HPDE6-E6E7 (cell line): ENCODE measurements around the gene SFMBT2.
"Not testable (repeated sequence)": the region's sequence is repeated elsewhere in the genome, so short reads cannot be mapped to it uniquely, and the experiment has no call there.

ENCODE experiments used
- DNase-seq: peaks from one replicate; pipeline ENCODE4 v3.0.0; 2011; ENCODE audit warnings: missing footprints; ENCODE audit errors: extremely low spot score

The SFMBT2 gene

DNA sequence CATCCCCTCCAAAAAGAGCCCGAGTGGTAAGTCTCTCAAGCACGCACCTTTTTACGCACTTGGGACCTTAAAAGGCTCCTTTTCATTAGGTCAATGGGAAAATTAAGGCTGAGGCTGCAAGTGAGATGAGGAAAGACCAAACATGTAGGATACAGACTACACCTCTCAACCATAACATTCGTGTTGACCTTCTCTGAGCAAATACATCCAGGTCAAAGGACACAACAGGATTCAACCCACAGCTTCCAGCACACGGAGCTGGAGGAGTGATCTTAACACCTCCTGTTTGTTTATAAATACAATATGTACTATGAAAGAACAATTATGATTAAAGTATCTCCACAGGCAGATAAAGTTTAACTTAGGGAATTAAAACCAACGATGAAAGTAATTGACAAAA lies 9.7 kb downstream of the SFMBT2 start:
- DNase-seq = no peak

DNA sequence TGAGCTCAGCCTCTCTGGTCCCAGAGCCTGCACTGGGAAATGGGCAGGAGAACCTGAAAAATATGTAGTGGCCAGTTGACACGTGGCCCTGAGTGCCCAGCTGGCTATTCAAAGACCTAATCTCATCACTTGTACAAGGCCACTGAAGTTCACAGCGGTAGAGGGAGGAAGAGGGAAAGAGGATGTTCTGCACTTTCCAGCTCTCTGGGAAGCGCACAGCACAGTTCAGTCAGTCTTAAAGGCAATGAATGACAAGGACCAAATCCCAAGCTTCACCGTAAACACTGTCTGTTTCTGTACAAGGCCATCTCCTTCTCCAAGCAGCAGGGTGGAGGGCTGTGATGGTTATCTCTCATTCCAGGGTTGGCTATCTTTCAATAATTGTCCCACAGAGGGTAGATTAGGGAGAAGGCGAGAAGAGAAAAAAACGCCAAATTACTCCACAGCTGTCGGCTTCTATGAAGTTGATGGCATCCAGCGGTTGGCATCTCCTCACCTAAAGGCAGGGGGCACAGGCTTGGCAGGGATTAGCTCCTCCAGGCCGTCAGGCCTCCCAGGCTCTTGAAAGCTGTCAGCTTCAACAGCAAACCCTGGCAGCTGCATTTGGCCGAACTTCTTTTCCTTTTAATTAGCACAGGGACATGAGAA lies 10.6 kb downstream of the SFMBT2 start:
- no peak for DNase-seq

DNA sequence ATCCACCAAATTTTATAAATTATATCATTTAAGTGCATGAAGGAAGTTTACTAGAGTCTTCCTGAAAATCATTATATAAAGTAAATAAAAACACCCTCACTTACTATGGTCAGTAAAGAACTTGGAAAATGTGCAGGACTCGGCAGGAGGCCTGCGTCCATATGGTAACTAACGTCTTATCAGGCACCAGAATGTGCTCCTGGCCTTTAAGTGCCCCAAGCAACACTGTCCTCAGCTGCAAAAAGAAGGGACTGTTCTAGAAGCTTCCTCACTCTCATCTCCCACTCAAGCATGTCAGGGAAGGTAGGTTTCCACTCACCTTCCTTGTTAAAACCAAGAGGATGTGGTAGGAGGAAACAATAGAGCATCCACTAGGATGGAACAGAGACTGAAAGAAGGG lies 11.3 kb downstream of the SFMBT2 start:
- no peak for DNase-seq

DNA sequence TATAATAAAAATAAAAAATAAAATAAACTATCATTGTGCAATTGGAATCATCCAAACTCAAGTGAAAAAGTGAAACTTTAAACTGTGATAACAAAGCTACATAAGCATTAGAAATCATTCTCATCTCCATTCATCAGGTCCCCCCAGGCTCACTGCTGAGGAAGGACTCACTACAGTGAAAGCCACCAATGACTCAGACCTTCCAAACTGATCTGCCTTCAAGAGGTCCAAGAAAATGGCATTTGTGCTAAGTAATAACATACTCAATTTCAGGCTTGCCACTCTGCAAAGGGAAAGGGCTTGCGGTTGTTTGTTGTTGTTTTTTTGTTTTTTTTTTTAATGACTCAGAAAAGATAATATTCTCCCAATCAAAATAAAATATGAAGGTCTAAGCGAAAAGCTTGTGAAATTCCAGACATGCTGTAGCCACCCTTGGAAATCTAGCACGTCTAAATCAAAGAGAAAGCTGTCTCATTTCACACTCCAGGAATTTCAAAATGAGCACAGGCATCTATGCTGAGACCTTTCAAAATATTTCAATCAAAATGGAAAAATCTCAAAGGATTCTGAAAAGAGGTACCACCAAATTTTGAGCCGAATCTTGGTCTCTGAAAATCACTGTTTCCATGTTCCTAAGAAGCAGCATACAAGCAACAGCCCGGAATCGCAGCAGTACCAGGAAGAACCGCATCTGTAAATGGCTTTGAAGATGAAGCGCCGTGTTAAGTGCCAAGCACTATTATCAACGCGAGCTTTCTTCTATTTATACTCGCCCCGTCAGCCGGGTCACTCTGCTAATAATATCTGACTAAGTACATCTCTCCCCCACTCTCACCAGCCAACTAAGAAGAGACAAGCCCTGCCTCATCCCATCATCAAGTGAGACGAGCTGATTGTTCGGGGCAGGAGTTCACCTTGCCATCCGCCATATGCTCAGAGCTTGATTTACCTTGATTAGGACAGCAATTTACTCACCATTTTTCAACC lies 13.5 kb downstream of the SFMBT2 start:
- DNase-seq = no peak

DNA sequence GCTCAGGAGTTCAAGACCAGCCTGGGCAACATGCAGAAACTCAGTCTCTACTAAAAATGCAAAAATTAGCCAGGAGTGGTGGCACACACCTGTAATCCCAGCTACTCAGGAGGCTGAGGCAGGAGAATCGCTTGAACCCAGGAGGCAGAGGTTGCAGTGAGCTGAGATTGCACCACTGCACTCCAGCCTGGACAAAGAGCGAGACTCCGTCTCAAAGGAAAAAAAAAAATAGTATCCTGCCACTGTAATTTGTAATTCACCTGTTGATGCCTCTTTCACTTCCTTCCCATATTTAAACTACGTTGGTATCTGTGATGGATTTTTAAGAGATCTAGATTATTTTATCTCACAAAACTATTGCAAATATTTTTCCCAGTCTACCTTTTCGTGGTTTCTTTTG lies 18.5 kb downstream of the SFMBT2 start:
- not testable (repeated sequence) for DNase-seq

DNA sequence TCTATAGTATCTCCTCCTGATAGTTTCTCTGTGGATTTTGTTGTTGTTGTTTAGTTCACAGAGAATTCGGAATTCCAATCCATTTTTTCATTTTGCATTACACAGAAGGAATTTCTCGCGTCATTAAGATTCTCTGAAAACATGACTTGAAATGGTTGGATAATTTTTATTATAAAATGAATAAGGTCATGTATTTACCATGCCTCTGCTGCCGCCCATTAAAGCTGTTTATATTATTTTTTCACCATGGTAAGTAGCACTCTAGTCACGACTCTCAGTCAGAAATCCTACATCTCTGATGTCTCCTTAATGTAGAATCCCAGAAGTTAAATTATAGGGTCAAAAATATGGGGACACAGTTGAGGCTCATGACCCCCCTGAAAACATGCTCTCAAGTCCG lies 19.1 kb downstream of the SFMBT2 start:
- DNase-seq = no peak

DNA sequence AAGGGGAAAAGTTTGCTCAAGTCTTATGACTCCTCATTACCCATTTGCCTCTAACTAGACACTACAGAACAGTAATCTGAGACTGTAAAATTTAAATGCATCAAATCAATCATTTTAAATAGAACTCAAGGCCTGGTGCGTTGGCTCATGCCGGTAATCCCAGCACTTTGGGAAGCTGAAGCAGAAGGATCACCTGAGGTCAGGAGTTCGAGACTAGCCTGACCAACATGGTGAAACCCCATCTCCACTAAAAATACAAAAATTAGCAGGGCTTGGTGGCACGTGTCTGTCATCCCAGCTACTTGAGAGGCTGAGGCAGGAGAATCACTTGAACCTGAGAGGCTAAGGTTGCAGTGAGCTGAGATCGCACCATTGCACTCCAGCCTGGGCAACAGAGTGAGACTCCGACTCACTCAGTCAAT lies 20.1 kb downstream of the SFMBT2 start:
- DNase-seq = not testable (repeated sequence)

DNA sequence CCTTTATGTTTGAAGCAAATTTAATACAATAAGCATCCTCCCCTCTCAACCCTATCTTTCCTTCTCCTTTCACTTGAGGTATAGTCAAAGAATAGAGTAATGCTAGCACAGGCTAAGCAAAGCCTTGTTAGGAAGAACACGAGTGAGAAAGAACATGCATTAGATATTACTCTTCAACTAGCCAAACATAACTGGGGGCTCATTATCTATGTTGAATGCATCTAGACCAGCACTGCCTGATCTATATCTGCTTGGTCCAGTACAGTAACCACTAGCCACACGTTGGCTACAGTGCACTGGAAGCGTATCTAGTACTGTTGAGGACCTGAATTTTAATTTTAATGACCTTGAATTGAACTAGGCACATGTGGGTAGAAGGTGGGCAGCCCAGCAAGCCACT lies 21.0 kb downstream of the SFMBT2 start:
- no peak for DNase-seq

DNA sequence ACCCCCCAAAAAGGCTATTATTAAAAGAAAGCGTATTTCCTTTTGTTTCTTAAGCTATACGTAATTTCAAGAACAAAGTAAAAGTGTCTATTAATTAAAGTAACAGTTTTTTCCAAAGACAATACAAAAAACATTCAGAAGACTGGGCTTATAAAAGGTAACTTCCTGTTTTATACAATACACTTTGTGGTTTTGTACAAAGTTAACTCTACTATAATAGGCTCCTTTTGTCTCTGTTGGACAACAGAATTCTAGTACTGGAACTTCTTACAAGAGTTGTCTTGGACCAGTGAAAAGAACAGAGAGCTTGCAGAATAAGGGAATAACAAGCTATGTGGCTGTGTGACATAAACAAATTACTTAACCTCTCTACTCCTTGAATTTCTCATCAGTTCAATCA lies 21.5 kb downstream of the SFMBT2 start:
- DNase-seq = no peak

DNA sequence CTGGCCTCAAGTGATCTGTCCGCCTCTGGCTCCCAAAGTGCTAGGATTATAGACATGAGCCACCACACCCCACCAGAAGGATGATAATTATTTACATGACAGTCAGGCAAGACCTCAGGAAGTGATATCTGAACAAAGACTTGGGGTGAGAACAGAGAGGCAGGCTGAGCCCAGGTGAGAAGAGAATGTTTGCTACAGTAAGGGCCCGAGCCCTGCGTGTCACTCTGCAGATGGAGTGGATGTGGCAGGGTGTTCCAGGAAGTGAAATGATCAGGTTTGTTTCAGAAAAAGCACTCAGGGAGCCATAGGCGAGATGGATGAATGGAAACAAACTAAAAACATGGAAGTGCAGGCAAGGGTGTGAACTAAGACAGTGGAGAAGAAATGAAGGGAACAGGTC lies 22.2 kb downstream of the SFMBT2 start:
- DNase-seq = no peak

DNA sequence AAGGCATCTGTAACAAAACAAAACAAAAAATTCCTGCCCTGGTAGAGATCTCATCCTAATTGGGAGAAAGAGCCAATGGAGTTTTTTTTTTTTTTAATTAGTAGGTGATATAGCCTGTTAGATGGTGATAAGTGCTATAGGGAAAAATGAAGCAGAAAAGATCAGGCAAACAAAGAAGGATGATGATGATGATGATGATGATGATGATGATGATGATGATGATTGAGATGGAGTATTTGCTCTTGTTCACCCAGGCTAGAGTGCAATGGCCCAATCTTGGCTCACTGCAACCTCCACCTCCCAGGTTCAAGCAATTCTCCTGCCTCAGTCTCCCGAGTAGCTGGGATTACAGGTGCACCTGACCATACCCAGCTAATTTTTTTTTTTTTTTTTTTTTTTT lies 22.7 kb downstream of the SFMBT2 start:
- not testable (repeated sequence) for DNase-seq

DNA sequence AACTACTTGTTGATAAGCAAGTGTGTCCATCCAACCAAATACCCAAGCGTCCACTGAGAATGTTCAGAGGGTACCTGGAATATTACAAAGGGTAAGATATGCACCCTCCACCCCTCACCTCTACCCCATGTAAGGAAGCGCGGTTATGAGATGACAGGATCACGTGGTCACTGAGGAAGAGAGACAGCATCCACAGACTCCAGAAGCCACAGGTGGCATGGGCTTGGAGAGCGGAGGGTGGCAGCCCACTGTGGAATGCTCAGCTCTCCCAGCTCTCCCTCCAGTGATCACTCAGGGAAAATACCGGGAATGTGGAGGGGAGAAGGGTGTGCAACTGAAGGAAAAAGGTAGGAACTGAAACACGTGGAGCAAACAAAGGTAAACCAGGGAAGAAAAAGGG lies 25.7 kb downstream of the SFMBT2 start:
- no peak for DNase-seq

DNA sequence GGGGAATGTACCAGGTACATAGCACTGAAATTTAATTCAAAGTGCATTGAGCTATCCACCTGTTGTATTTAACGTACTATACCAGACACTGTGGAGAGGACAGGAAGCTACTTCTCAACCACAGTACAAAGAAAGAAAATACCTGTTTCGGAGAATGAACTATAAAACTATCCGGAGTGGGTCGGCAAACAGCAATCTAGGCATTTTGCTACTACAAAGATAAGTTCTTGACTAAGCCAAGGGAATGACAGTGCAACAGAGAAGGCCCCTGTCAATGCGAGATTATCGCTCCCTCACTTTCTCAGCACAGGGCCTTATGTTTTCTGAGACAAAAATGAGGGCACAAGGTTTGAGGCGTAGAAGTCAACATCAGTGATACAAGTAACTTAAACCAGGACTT lies 27.4 kb downstream of the SFMBT2 start:
- no peak for DNase-seq

DNA sequence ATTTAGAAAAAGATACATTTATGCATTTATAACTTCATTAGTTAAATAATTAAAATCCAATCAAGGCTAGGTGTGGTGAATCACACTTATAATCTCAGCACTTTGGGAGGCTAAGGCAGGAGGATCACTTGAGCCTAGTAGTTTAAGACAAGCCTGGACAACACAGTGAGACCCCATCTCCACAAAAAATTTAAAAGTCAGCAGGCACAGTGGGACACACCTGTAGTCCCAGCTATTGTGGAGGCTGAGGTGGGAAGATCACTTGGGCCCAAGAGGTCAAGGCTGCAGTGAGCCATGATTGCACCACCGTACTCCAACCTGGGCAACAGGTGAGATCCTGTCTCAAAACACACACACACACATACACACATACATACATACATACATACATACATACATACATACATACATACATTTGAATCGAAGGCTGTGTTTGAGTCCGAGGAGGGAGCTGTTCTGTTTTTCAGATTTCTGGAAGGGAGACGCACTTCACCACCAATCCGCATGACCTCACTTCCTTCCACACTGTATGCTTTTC lies 30.1 kb downstream of the SFMBT2 start:
- no peak for DNase-seq

DNA sequence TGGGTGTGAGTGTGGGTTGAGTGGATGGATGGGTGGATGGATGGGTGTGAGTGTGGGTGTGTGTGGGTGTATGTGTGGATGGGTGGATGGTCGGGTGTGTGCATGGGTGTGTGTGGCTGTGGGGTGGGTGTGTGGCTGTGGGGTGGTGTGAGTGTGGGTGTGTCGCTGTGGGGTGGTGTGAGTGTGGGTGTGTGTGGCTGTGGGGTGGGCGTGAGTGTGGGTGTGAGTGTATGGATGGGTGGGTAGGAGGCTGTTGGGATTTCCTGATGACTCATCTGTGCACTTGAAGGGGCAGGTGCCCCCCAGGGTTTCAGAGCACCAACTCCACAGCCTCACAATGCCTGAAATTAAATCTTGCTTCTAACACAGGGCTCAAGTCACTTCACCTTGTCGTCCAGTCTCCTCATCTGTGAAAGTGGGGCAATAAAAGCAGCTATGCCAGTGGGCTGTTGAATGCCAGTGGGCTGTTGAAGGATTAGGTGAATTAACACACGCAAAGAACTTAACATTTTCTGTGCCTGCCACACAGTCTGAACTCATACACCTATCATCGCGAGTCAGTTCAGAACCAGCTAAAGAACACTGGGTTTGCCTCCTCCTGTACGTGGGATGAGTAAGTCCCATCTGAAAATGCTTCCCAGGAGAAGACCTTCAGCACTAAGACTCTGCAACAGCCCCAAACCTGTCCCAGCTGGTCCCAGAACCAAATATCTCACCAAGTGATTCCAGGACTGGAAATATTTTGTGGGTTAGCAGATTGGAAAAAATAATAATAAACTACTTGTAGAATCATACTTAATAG lies 32.0 kb downstream of the SFMBT2 start:
- DNase-seq = no peak

DNA sequence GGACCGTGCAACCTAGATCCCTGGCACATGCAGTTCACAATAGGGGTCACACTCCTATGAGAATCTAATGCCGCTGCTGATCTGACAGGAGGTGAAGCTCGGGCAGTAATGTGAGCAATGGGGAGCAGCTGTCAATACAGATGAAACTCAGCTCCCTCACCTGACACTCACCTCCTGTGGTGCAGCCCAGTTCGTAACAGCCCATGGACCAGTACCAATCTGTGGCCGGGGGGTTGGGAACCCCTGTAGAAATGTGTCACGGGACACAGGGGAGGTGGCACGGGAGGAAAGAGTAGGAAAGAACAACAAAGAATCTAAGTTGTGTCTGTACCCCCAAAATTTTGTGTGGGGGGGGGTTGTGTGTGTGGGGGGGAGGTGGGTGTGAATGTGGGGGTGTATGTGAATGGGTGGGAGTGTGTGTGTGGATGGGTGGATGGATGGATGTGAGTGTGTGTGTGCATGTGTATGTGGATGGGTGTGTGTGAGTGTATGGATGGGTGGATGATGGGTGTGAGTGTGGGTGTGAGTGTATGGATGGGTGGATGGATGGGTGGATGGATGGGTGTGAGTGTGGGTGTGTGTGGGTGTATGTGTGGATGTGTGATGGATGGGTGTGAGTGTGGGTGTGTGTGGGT lies 33.1 kb downstream of the SFMBT2 start:
- DNase-seq = no peak

DNA sequence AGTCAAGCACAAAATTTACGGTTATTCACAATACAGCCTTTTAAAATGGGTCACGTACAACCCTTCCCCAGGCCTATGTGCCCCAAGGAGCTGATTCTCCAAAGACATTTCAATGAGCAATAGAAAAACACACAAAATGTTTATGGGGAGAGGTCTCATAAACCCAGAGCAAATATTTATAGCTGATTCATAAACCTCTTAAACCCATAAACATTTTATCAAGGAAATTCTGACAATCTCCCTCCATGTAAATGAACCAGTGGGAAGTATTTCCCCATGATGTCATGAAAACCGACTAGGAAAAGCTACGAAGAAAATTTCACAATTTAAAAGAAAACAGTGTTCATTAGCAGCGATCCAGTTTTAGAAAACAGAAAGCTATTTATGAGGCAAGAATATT lies 36.0 kb downstream of the SFMBT2 start:
- DNase-seq = no peak

DNA sequence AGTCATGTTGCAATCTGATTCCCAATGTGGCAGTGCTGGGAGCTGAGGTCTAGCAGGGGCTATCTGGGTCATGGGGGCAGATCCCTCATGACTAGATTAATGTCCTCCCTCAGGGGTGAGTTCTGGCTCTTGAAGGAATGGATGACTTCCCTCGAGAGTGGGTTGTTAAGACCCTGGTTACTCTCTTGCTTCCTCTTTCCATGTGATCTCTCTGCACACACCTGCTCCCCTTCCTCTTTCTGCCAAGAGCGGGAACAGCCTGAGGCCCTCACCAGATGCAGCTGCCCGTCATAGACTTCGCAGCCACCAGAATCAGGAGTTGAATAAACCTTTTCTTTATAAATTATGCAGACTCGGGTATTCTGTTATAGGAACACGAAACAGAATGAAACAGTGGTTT lies 37.8 kb downstream of the SFMBT2 start:
- no peak for DNase-seq

DNA sequence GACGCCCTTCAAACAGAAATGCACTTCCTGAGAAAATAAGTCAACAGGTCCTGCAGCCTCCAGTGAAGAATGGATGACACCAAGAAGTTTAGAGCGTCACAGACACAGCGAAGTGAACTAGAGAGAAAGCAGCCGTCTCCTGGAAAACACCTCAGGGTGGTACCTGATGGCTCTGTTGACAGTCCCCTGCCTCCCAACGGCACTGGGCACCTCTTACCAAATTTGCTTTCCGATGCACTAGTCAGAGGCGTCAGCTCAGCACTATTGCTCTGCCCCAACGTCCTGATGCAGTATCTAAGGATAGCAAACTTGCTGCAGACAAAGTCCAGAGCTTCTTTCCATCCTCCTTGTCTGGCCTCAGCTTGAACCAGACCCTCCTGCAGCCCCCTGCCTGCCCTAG lies 38.3 kb downstream of the SFMBT2 start:
- no peak for DNase-seq

DNA sequence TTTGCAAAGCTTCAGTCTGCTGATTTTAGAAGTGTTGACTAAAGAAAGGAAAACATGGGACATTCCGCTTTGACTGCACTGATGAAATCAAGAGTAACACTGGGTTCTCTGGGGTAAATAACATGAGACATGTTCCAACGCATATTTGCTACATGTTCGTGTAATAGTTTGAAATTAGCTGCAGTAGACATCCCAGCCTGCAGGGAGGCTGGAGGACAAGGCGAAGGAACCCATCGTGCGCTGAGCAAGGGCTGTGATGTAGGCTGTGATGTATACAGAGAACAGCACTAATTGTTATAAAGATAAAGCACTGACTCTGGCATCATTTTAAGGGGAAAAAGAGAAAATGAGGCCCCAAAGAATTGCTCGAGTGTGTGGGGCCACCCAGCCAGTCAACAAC lies 40.3 kb downstream of the SFMBT2 start:
- no peak for DNase-seq

DNA sequence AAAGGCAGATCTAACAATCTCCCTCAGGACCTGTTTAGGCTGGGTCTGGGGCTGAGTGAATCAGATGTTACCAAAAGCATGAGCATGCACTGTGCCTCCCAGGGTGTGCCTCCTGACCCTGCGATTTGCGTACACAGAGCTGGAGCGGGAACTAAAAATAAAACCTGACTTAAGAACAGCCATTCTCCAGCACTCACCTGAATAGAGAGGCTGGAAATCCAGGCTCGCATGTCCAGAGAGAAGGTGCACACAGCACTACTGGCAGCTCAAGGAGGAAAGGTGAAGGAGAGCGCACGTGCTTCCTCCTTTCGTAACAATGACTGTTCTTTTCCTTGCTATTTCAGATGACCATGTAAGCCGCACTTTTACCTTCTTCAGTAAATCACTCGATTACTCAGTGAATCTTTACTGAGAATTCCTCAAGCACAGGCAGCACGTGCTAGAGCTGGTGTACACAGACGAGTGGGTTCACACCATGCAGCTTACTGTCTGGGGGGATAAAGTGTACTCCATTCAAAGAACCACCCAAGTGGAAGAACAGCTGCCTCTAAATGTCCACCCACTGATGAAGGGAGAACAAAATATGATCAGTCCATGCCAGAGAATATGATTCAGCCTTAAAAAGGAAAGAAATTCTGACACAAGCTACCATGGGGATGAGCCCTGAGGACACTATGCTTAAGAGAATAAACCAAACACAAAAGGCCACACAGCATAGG lies 45.6 kb downstream of the SFMBT2 start:
- no peak for DNase-seq
